GM20431 (cell line): ENCODE measurements around the gene SCYGR8.

ENCODE experiments used
- in situ Hi-C: fragments of 300-500 bp; cut with MseI, MboI; formaldehyde crosslinking; loops from one replicate; pipeline ENCODE4 v1.15.0; 2020; ENCODE audit warnings: low sequenced_read_pairs; ENCODE audit not compliant: unreplicated experiment

SCYGR8 gene

DNA sequence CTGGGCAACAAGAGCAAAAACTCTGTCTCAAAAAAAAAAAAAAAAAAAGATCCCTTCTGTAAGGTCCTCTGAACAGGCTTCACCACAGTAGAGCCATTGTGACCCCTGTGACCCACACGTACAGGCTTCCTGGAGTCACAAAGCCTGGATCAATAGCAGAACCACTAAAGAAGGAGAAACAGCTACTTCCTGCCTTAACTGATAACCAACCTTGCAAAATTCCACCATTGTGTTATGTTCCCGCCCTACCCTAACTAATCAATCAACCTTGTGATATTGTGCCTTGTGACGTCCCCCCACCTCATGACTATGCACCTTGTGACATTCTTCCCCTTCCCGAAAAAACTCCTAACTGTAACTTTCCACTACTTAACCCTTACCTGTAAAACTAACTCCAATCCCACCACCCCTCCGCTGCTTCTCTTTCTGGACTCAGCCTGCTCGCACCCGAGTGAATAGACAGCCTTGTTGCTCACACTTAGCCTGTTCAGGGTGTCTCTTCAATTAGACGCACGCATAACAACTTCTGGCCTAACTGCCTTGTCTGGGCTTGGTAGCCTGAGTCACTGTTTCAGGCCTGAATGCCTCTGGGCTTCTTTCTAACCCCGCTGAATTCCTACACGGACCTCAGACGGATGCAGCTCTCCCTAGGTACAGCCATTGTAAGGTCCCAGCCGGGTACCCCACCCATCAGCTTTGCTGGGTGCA, 13.9 kb downstream of the SCYGR8 start:
- in situ Hi-C loops: loop anchor here (25.0 kb wide), 2 partner anchors 347 to 622 kb away; no protein-coding TSS in a partner anchor

- in situ Hi-C loops: loop anchor here (25.0 kb wide), 2 partner anchors 350 to 625 kb away; no protein-coding TSS in a partner anchor
These were observed 16.2 kb downstream of the SCYGR8 start for GRCh38 chr2:227761740-227762476.

- in situ Hi-C loops: loop anchor here (25.0 kb wide), 2 partner anchors 354 to 629 kb away; no protein-coding TSS in a partner anchor
These were observed 20.2 kb downstream of the SCYGR8 start for GRCh38 chr2:227765788-227766372.

- in situ Hi-C loops: loop anchor here (25.0 kb wide), 2 partner anchors 354 to 629 kb away; no protein-coding TSS in a partner anchor
These were observed 20.7 kb downstream of the SCYGR8 start for GRCh38 chr2:227766373-227766883.

DNA sequence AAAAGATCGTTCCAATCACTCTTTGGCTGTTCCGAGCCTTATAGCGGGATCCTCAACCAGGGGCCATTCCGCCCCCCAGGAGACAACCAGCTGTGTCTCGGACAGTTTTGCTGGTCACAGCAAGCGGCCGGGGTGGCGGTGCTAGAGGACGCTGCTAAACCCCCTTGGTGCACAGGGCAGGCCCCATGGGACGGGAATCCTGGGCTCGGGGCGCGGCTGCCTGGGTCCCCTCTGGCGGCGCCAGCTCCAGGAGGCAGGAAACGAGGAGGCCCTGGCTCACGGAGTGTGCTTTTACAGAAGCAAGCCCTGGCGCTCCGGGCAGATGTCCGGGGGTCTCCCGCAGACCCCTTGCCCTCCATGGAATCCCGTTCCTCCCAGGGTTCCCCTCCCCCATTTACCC, 22.1 kb downstream of the SCYGR8 start:
- in situ Hi-C loops: loop anchor here (25.0 kb wide), 2 partner anchors 356 to 631 kb away; no protein-coding TSS in a partner anchor

GRCh38 chr2:227772197-227772661, 26.5 kb downstream of the SCYGR8 start:
- in situ Hi-C loops: loop anchor here (25.0 kb wide), 2 partner anchors 360 to 635 kb away; no protein-coding TSS in a partner anchor

DNA sequence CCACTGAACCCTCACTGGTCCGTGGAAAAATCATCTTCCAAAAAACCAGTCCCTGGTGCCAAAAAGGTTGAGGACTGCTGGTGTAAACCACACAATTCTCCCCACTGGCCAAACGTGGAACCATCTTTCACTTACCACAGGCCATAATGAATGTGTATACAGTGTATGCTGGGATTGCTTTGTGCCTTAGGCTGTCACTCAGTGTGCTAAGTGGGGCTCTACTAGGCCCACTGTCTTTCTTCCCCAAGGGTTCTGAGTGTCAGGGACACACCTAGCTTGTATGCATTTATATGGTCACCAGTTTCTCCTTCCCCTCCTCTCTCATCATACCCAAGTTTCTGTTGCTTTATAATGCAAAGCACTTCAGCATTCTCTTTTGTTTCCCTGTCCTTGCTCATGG, 27.2 kb downstream of the SCYGR8 start:
- in situ Hi-C loops: loop anchor here (25.0 kb wide), 2 partner anchors 361 to 636 kb away; no protein-coding TSS in a partner anchor

DNA sequence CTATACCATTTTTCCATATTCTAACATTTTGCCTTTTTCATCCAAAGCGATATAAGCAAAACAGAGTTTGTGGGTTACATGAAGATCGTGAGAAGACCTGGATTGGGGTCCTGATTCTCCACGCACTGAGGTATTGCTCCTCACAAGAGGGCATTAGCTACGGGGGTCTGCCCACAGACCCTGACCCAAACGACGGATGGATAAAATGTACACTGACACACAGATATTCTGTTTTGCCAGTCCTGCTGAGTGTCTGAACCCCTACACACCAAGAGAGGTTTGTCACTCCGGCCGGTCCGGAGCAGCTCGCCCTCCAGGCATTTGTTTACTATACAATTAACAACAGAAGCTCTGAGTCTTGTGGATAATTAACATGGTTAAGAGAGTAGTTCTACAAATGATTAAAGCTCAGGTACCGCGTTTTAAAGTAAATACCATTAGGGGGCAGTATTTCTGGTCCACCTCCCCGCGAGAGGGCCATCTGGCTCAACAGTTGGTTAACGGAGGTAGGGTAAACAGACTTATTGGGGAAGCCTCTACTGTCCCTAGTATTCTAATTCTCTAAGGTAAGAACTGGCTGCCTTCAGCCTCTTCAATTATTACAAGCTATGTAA, 28.4 kb downstream of the SCYGR8 start:
- in situ Hi-C loops: loop anchor here (25.0 kb wide), 2 partner anchors 362 to 637 kb away; no protein-coding TSS in a partner anchor

DNA sequence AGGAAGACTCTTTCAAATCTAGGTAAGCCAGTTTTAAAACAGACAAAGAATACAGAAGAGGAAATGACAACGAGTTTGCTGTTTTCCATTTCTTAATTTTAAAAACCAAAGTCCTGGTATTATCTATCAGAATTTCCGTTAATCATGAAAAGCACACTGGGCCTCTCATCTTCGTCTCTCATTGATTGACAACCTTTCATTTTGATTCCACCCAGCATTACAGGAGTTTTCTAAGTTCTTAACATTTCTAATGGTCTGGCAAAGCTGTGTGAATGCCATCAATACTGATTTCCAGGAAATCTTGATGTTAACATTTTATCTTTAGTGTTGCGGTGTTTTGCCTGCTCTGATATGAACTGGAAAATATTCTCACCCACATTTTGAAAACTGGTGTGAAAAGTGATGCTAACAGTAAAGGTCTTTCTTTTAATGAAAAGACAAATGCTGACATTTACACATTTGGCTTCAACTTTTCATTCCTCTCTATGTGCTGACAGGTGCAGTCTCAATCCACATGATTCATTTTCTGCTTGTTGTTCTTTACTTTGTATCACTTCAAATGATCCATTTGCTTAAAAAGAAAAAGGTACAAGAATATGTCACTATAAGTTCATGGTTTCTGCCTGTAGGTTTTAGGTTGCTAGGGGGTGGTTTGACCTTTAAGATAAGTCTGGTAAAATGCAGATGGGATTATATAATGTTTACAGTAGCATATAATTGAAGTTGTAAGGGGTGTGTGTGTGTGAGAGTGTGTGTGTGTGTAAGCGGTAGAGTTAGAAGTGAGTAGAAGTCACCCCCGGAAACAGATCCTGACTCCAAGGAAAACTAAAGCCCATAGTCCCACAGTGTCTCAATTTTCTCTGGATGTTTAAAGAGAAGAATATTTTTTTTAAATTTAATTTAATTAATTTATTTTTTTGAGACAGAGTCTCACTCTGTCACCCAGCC, 29.5 kb downstream of the SCYGR8 start:
- in situ Hi-C loops: loop anchor here (25.0 kb wide), 2 partner anchors 363 to 638 kb away; no protein-coding TSS in a partner anchor

GRCh38 chr2:227780981-227781615, 35.4 kb downstream of the SCYGR8 start:
- in situ Hi-C loops: no loop called here

DNA sequence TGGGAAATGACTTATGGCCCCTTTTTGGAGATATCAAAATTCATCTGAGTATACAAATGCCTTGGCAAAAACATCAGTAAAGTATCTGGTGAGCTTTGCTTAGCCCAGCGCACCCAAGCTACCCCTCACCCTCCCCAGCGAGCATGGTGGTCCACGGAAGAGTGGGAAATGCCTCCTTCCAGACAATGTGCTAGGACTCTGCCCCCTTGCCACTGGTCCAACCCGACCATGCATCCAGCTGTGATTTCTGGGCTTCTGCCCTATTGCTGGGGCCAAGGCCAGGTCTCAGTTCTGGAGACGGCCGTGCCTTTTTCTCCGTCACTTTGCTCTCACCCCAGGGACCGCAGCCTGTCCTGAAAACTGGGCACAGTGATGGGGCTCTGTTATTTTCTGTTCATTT, 36.1 kb downstream of the SCYGR8 start:
- in situ Hi-C loops: no loop called here

- in situ Hi-C loops: no loop called here
These were observed 37.1 kb downstream of the SCYGR8 start for GRCh38 chr2:227782804-227783203.

DNA sequence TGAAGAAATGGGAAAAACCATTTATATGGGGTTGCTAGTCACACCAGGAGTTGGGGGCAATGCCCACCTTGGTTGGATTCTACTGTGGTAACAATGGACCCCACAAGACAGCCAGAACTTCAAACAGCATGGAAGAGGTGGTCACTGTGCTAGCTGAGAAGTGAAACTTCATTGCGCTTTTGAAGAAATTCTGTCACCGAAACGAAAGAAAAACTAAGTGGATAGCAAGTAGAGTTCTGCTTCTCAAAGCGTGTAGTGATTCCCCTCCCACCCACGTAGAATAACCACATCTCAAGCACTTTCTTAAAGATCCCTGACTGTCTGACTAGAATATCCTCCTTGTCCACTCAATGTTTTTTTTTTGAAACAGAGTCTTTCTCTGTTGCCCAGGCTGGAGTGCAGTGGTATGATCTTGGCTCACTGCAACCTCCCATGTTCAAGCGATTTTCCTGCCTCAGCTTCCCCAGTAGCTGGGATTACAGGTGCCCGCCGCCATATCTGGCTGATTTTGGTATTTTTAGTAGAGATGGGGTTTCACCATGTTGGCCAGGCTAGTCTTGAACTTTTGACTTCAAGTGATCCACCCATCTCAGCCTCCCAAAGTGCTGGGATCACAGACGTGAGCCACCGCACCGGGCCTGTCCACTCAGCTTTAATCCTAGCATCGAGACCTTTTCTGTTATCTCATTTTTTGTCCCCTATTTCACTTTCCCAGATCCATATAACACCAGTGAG, 37.9 kb downstream of the SCYGR8 start:
- in situ Hi-C loops: no loop called here

DNA sequence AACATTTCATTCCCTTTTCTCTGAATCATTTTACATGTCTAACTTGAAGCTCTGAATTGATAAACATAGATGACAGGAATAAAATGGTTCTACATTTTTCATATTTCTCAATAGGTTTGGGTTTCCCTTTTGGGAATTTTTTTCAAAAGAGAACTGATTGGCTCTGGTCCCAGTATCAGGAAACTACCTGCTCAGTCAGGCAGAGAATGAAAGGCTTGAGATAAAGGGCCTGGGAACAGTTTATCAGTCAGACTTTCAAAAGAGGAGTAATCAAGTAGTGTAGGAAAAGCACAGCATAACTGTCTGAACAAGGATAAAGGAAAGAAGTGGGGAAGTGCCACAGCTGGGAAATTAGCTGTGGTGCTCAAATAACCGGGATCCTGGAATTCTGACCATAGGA, 39.6 kb downstream of the SCYGR8 start:
- in situ Hi-C loops: no loop called here

DNA sequence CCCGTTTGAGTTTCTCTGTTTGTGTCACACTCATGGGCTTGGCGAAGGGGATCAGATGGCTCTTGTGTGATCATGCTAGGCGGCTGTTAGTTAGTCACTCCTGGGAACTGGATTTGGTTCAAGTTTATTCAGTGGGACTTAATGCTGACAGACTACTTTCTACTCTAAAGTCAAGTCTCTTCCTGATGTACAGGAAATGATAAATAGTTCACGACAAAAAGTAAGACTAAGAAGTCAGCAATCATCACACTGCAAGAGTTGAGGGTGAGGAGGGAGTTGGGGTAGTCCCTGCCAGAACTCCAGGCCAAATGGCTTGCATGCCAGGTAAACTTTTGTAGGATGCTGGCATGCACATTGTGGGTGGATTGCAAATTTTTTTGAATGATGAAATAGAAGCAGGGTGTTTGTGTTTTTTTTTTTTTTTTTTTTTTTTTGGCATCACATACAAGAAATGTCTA, 42.9 kb downstream of the SCYGR8 start:
- in situ Hi-C loops: no loop called here

DNA sequence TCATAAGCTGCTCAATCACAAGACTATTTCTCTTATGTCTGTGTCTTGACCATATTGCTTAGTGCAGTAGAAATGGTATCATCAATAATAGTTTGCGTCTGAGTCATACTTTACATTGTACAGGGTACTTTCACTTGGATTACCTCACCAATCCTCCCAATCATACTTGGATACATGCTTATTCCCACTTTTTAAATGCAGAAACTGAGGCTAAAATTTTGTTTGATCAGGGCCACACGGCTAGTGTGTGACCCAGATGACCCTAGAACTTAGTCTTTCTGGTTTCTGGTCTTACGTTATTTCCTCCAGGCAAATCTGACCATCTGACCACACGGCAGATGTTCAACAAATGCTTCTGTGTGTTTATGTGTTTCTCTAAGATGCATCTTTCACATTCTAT, 44.1 kb downstream of the SCYGR8 start:
- in situ Hi-C loops: no loop called here

- in situ Hi-C loops: no loop called here
These were observed 47.5 kb downstream of the SCYGR8 start for GRCh38 chr2:227793148-227793712.
